Astrocyte (in vitro differentiated cells and primary cell): ENCODE measurements around the gene CHEK2.

Experiments used
- CTCF ChIP-seq: IDR thresholded peaks from 2 replicates; pipeline ENCODE4 v1.5.1; 2011; ENCODE audit warnings: low read depth, mild to moderate bottlenecking, inconsistent platforms, low read length, moderate library complexity; ENCODE audit not compliant: insufficient read depth
- EZH2 ChIP-seq: IDR thresholded peaks from 2 replicates; pipeline ENCODE4 v1.6.1; 2012; ENCODE audit warnings: mild to moderate bottlenecking, low read length, inconsistent platforms; ENCODE audit not compliant: insufficient read depth

- TF ChIP-seq CTCF = no peak
- no peak for TF ChIP-seq EZH2
Observed at GRCh38 chr22:28737701-28738100, 3.9 kb downstream of the CHEK2 start.
